Astrocyte (in vitro differentiated cells and primary cell): ENCODE results near the gene GAMT. TPM values are rescaled to one million over a fixed set of nuclear protein-coding genes. Genes with fewer than 3 reads are reported as not detected.

ENCODE experiments used
- DNase-seq: peaks from one replicate; pipeline ENCODE4 v3.0.0-alpha.2; 2010; ENCODE audit warnings: low read depth
- FAIRE-seq: peaks from 2 replicates; lab custom pipeline; 2011; peaks lifted over from hg19 to GRCh38; lab: Jason Lieb, UNC
- H2AFZ ChIP-seq: 2 replicates; pipeline ENCODE4 v1.6.0; 2012; ENCODE audit warnings: low read depth, low read length, inconsistent platforms
- H3K27ac ChIP-seq: 2 replicates; pipeline ENCODE4 v1.5.1; 2011; ENCODE audit warnings: low read depth, low read length, inconsistent platforms
- H3K27me3 ChIP-seq: 2 replicates; pipeline ENCODE4 v1.6.0; 2011; ENCODE audit warnings: low read length, inconsistent platforms; ENCODE audit not compliant: insufficient read depth
- H3K36me3 ChIP-seq: 2 replicates; pipeline ENCODE4 v1.5.1; 2011; ENCODE audit warnings: low read length, inconsistent platforms; ENCODE audit not compliant: insufficient read depth
- H3K4me1 ChIP-seq: 2 replicates; pipeline ENCODE4 v1.5.1; 2011; ENCODE audit warnings: low read length, inconsistent platforms; ENCODE audit not compliant: insufficient read depth
- H3K4me2 ChIP-seq: 2 replicates; pipeline ENCODE4 v1.6.0; 2012; ENCODE audit warnings: low read length, inconsistent platforms
- H3K4me3 ChIP-seq: 2 replicates; pipeline ENCODE4 v1.5.1; 2011; ENCODE audit warnings: low read depth, mild to moderate bottlenecking, low read length, inconsistent platforms; ENCODE audit not compliant: insufficient read depth
- H3K79me2 ChIP-seq: 2 replicates; pipeline ENCODE4 v1.6.0; 2012; ENCODE audit warnings: mild to moderate bottlenecking, low read length, inconsistent platforms; ENCODE audit not compliant: insufficient read depth
- H3K9ac ChIP-seq: 2 replicates; pipeline ENCODE4 v1.6.0; 2012; ENCODE audit warnings: mild to moderate bottlenecking, low read length, inconsistent platforms
- H3K9me3 ChIP-seq: 2 replicates; pipeline ENCODE4 v1.5.1; 2012; ENCODE audit warnings: low read depth, mild to moderate bottlenecking, low read length, inconsistent platforms; ENCODE audit not compliant: insufficient read depth
- H4K20me1 ChIP-seq: 2 replicates; pipeline ENCODE4 v1.6.0; 2012; ENCODE audit warnings: low read length, inconsistent platforms; ENCODE audit not compliant: insufficient read depth
- H3K27ac Mint-ChIP-seq: one replicate; pipeline ENCODE4 v1.8.0; 2021; ENCODE audit warnings: mild to moderate bottlenecking, mixed read lengths; ENCODE audit not compliant: unreplicated experiment
- H3K27me3 Mint-ChIP-seq: one replicate; pipeline ENCODE4 v1.8.0; 2021; ENCODE audit warnings: low read depth, mixed read lengths; ENCODE audit not compliant: unreplicated experiment
- H3K36me3 Mint-ChIP-seq: one replicate; pipeline ENCODE4 v1.8.0; 2021; ENCODE audit warnings: low read depth, mixed read lengths; ENCODE audit not compliant: unreplicated experiment
- H3K4me1 Mint-ChIP-seq: one replicate; pipeline ENCODE4 v1.8.0; 2021; ENCODE audit warnings: low read depth, mixed read lengths; ENCODE audit not compliant: unreplicated experiment
- H3K4me3 Mint-ChIP-seq: one replicate; pipeline ENCODE4 v1.8.0; 2021; ENCODE audit warnings: mild to moderate bottlenecking, moderate library complexity, mixed read lengths; ENCODE audit not compliant: unreplicated experiment
- H3K9me3 Mint-ChIP-seq: one replicate; pipeline ENCODE4 v1.8.0; 2021; ENCODE audit warnings: mild to moderate bottlenecking, mixed read lengths; ENCODE audit not compliant: unreplicated experiment
- EZH2 ChIP-seq: IDR thresholded peaks from 2 replicates; pipeline ENCODE4 v1.6.1; 2012; ENCODE audit warnings: mild to moderate bottlenecking, low read length, inconsistent platforms; ENCODE audit not compliant: insufficient read depth
- total RNA-seq: library from RNA; stranded (reverse); gene quantifications from 2 replicates; pipeline ENCODE4 v1.2.1, GENCODE V29; 2021
- TF ChIP-seq, protein P1 (sequence below): IDR thresholded peaks from 2 replicates; pipeline ENCODE4 v1.5.1; 2011; ENCODE audit warnings: low read depth, mild to moderate bottlenecking, inconsistent platforms, low read length, moderate library complexity; ENCODE audit not compliant: insufficient read depth

GAMT gene
- total RNA-seq, 1 donor from 2014 or later: 35.9 TPM

GRCh38 chr19:1428738-1429391, 27.5 kb upstream of the GAMT start:
- Histone ChIP-seq H3K27me3 (no peaks in the 10 kb centered on the region), H3K4me1 (peaks cover 10% of the 10 kb centered on the region), H3K79me2 (peaks cover 68% of the 10 kb centered on the region), H3K4me2 (no peak overlapping the region), H2AFZ (no peak overlapping the region), H3K9ac (no peak overlapping the region), H3K36me3 (peaks cover 7% of the 10 kb centered on the region), H3K27ac (no peak overlapping the region), H3K4me3 (no peak overlapping the region), H4K20me1 (peaks cover 57% of the 10 kb centered on the region), H3K9me3 (no peaks in the 10 kb centered on the region)
- Mint-ChIP-seq H3K27ac (no peak overlapping the region), H3K36me3 (peaks cover 6% of the 10 kb centered on the region), H3K4me1 (no peaks in the 10 kb centered on the region), H3K9me3 (no peaks in the 10 kb centered on the region), H3K4me3 (no peak overlapping the region), H3K27me3 (no peaks in the 10 kb centered on the region)
- no peak for TF ChIP-seq EZH2
- TF ChIP-seq, protein P1, sequence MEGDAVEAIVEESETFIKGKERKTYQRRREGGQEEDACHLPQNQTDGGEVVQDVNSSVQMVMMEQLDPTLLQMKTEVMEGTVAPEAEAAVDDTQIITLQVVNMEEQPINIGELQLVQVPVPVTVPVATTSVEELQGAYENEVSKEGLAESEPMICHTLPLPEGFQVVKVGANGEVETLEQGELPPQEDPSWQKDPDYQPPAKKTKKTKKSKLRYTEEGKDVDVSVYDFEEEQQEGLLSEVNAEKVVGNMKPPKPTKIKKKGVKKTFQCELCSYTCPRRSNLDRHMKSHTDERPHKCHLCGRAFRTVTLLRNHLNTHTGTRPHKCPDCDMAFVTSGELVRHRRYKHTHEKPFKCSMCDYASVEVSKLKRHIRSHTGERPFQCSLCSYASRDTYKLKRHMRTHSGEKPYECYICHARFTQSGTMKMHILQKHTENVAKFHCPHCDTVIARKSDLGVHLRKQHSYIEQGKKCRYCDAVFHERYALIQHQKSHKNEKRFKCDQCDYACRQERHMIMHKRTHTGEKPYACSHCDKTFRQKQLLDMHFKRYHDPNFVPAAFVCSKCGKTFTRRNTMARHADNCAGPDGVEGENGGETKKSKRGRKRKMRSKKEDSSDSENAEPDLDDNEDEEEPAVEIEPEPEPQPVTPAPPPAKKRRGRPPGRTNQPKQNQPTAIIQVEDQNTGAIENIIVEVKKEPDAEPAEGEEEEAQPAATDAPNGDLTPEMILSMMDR: no peak
- FAIRE-seq (no peak), DNase-seq (no peak)

GRCh38 chr19:1427221-1427920, 26.0 kb upstream of the GAMT start:
- H3K9ac ChIP-seq: no peak overlapping the region
- DNase-seq (no peak), FAIRE-seq (no peak)
- Mint-ChIP-seq H3K27ac (no peak overlapping the region), H3K4me3 (no peak overlapping the region), H3K36me3 (peaks cover 3% of the 10 kb centered on the region), H3K27me3 (no peaks in the 10 kb centered on the region), H3K4me1 (no peaks in the 10 kb centered on the region), H3K9me3 (no peaks in the 10 kb centered on the region)
- H3K9me3 ChIP-seq: no peaks in the 10 kb centered on the region
- H3K4me3 ChIP-seq: no peak overlapping the region
- H3K27ac ChIP-seq: no peak overlapping the region
- no peak overlapping the region for H3K4me2 ChIP-seq
- H2AFZ ChIP-seq: no peak overlapping the region
- peaks cover 78% of the 10 kb centered on the region for H3K79me2 ChIP-seq
- H3K36me3 ChIP-seq: peaks cover 11% of the 10 kb centered on the region
- no peaks in the 10 kb centered on the region for H3K27me3 ChIP-seq
- peaks cover 10% of the 10 kb centered on the region for H3K4me1 ChIP-seq
- no peak for TF ChIP-seq EZH2
- TF ChIP-seq, protein P1: no peak
- peaks cover 58% of the 10 kb centered on the region for H4K20me1 ChIP-seq

- Histone ChIP-seq H3K4me1 (peaks cover 10% of the 10 kb centered on the region), H3K9ac (no peak overlapping the region), H2AFZ (no peak overlapping the region), H3K4me2 (no peak overlapping the region), H3K79me2 (peaks cover 78% of the 10 kb centered on the region), H3K27ac (no peak overlapping the region), H3K27me3 (no peaks in the 10 kb centered on the region), H3K36me3 (peaks cover 12% of the 10 kb centered on the region), H3K4me3 (no peak overlapping the region), H3K9me3 (no peaks in the 10 kb centered on the region), H4K20me1 (peaks cover 62% of the 10 kb centered on the region)
- DNase-seq (no peak), FAIRE-seq (no peak)
- TF ChIP-seq, protein P1: no peak
- TF ChIP-seq EZH2: no peak
- no peak overlapping the region for H3K27ac Mint-ChIP-seq
- no peaks in the 10 kb centered on the region for H3K27me3 Mint-ChIP-seq
- no peaks in the 10 kb centered on the region for H3K4me1 Mint-ChIP-seq
- no peaks in the 10 kb centered on the region for H3K9me3 Mint-ChIP-seq
- H3K4me3 Mint-ChIP-seq: no peak overlapping the region
- H3K36me3 Mint-ChIP-seq: peaks cover 3% of the 10 kb centered on the region
Observed at GRCh38 chr19:1426736-1427135, 25.4 kb upstream of the GAMT start.
